GM12878 (cell line): Measurements from ENCODE around the gene LRRC23. TPM values are rescaled to one million over a fixed set of nuclear protein-coding genes. Genes with fewer than 3 reads are reported as not detected.

Experiments used
- ATAC-seq: fragments of 200-7000 bp; cut with Tn5 transposase; 3 replicates; pipeline ENCODE4 v1.9.1; 2020; ENCODE audit warnings: mild to moderate bottlenecking, moderate library complexity
- BruUV-seq: library from RNA; stranded (reverse); fragments of 400-500 nt; replicated peaks from 2 replicates; lab custom pipeline; 2021; lab: Mats Ljungman, UMichigan
- CTCF ChIA-PET: fragments of 300-600 bp; sonication (Branson Sonifier 250); formaldehyde crosslinking; extraction: SDS; loops from one replicate; lab custom pipeline; 2021; ENCODE audit warnings: inconsistent platforms; lab: Yijun Ruan, JAX
- POLR2A ChIA-PET: fragments of 350-600 bp; formaldehyde crosslinking; extraction: SDS; loops from one replicate; lab custom pipeline; 2021; ENCODE audit warnings: inconsistent platforms; lab: Charles Lee
- RAD21 ChIA-PET: fragments of 300-600 bp; sonication (Branson Sonifier 250); formaldehyde crosslinking; loops from one replicate; lab custom pipeline; 2023; ENCODE audit warnings: antibody characterized with exemption; ENCODE audit not compliant: unreplicated experiment; lab: Charles Lee
- SMC1A ChIA-PET: fragments of 300-600 bp; sonication (Branson Sonifier 250); formaldehyde crosslinking; loops from one replicate; lab custom pipeline; 2023; ENCODE audit not compliant: unreplicated experiment, uncharacterized antibody; lab: Charles Lee
- DNase-seq: peaks from one replicate; pipeline ENCODE4 v3.0.0-alpha.2; 2011; ENCODE audit warnings: low read depth, low spot score
- FAIRE-seq: peaks from 3 replicates; lab custom pipeline; 2011; peaks lifted over from hg19 to GRCh38; lab: Jason Lieb, UNC
- H2AFZ ChIP-seq: 2 replicates; pipeline ENCODE4 v1.6.0; 2011; ENCODE audit warnings: low read depth, low read length, control low read depth; ENCODE audit not compliant: control insufficient read depth
- H3K27ac ChIP-seq: 2 replicates; pipeline ENCODE4 v1.5.1; 2011; ENCODE audit warnings: control low read depth; ENCODE audit not compliant: control insufficient read depth, insufficient read depth
- H3K27me3 ChIP-seq, 2 experiments: replicated peaks in 1 of 2; 2 replicates each; pipeline versions ENCODE4 v1.6.0 to v1.6.1; 2011; ENCODE audit warnings: low read length in 1 of 2; ENCODE audit not compliant: control insufficient read depth in 2 of 2, insufficient read depth in 2 of 2
- H3K36me3 ChIP-seq, 2 experiments: 2 replicates each; pipeline ENCODE4 v1.5.1; 2011; ENCODE audit warnings: low read length in 1 of 2; ENCODE audit not compliant: control insufficient read depth in 2 of 2, insufficient read depth in 2 of 2
- H3K4me1 ChIP-seq: 2 replicates; pipeline ENCODE4 v1.6.1; 2011; ENCODE audit warnings: mild to moderate bottlenecking, low read length, moderate library complexity, mixed read lengths; ENCODE audit not compliant: control insufficient read depth, insufficient read depth
- H3K4me2 ChIP-seq: 2 replicates; pipeline ENCODE4 v1.6.0; 2011; ENCODE audit warnings: control low read depth; ENCODE audit not compliant: control insufficient read depth, insufficient read depth
- H3K4me3 ChIP-seq: fragments of 200-600 bp; sonication (generic); 2 replicates; pipeline ENCODE4 v1.5.1; 2016
- H3K79me2 ChIP-seq: 2 replicates; pipeline ENCODE4 v1.6.0; 2011; ENCODE audit warnings: low read length; ENCODE audit not compliant: control insufficient read depth, insufficient read depth
- H3K9ac ChIP-seq: 2 replicates; pipeline ENCODE4 v1.8.0; 2011; ENCODE audit warnings: low read length, control low read depth, mixed read lengths; ENCODE audit not compliant: control insufficient read depth, insufficient read depth
- H3K9me3 ChIP-seq: replicated peaks from 3 replicates; pipeline ENCODE4 v1.5.1; 2011; ENCODE audit warnings: mild to moderate bottlenecking, low read length; ENCODE audit not compliant: control insufficient read depth, insufficient read depth
- H4K20me1 ChIP-seq: 2 replicates; pipeline ENCODE4 v1.6.0; 2011; ENCODE audit not compliant: control insufficient read depth, insufficient read depth
- ASH2L ChIP-seq: fragments of 300-600, 200-600 bp; sonication (generic); IDR thresholded peaks from 2 replicates; pipeline ENCODE4 v1.6.1; 2017; ENCODE audit warnings: low read depth, mild to moderate bottlenecking, borderline replicate concordance
- E4F1 ChIP-seq: fragments of 450-650 bp; IDR thresholded peaks from 2 replicates; pipeline ENCODE4 v1.6.1; 2018; ENCODE audit warnings: borderline replicate concordance, mild to moderate bottlenecking; ENCODE audit not compliant: partially characterized antibody
- ESRRA ChIP-seq: IDR thresholded peaks from 2 replicates; pipeline ENCODE4 v1.6.1; 2012; ENCODE audit warnings: mild to moderate bottlenecking, low read length, improper control_type of control experiment
- GATAD2B ChIP-seq: fragments of 450-650 bp; conservative IDR thresholded peaks from 2 replicates; pipeline ENCODE4 v1.6.1; 2017; ENCODE audit warnings: low read depth, mild to moderate bottlenecking, moderate library complexity
- IKZF1 ChIP-seq: fragments of 450-650 bp; conservative IDR thresholded peaks from 2 replicates; pipeline ENCODE4 v1.6.1; 2017; ENCODE audit warnings: antibody characterized with exemption, mild to moderate bottlenecking
- KLF5 ChIP-seq: fragments of 450-650 bp; IDR thresholded peaks from 2 replicates; pipeline ENCODE4 v1.6.1; 2014; ENCODE audit warnings: mild to moderate bottlenecking; ENCODE audit not compliant: partially characterized antibody
- MEF2B ChIP-seq: fragments of 450-650 bp; IDR thresholded peaks from 2 replicates; pipeline ENCODE4 v1.6.1; 2018; ENCODE audit warnings: mild to moderate bottlenecking, moderate library complexity; ENCODE audit not compliant: partially characterized antibody, poor library complexity, severe bottlenecking
- SIX5 ChIP-seq: IDR thresholded peaks from 2 replicates; pipeline ENCODE4 v1.6.1; 2011; ENCODE audit warnings: mild to moderate bottlenecking, low read depth, low read length, moderate library complexity; ENCODE audit not compliant: severe bottlenecking
- SMAD1 ChIP-seq: fragments of 450-650 bp; IDR thresholded peaks from 2 replicates; pipeline ENCODE4 v1.6.1; 2018; ENCODE audit warnings: mild to moderate bottlenecking, low read depth; ENCODE audit not compliant: partially characterized antibody
- SP1 ChIP-seq: IDR thresholded peaks from one replicate; pipeline ENCODE4 v1.6.1; 2011; ENCODE audit warnings: low read depth, low read length
- YY1 ChIP-seq: IDR thresholded peaks from 2 replicates; pipeline ENCODE4 v1.6.1; 2011; ENCODE audit warnings: low read depth, mild to moderate bottlenecking, low read length
- ZBTB40 ChIP-seq: fragments of 450-650 bp; IDR thresholded peaks from 2 replicates; pipeline ENCODE4 v1.6.1; 2016; ENCODE audit warnings: mild to moderate bottlenecking, moderate library complexity, borderline replicate concordance
- WGBS: methylation state at CpG from one replicate; pipeline ENCODE4 v1.1.6; 2016; ENCODE audit warnings: low lambda C conversion rate; ENCODE audit not compliant: insufficient replicate concordance, insufficient coverage; ENCODE audit errors: missing lambda C conversion rate; 5-methylcytosine and 5-hydroxymethylcytosine counted together
- in situ Hi-C: fragments of 300-500 bp; cut with MboI; formaldehyde crosslinking; loops from 9 replicates; pipeline ENCODE4 v1.14.3; 2018; ENCODE audit warnings: mixed read lengths
- intact Hi-C: fragments of 100-400 bp; cut with micrococcal nuclease; formaldehyde crosslinking; loops from one replicate; pipeline ENCODE4 v1.14.2; 2022; ENCODE audit not compliant: unreplicated experiment
- polyA plus RNA-seq, 11 experiments: library from polyadenylated mRNA; depleted of rRNA in 4 of 11; unstranded in 6 of 11; stranded (reverse) in 5 of 11; fragments of >200 nt; fragmentation: Nextera tagmentation in 4 of 11; fragmentation: Illumina TruSeq in 1 of 11; extraction: Ambion mirVana in 4 of 11; extraction: Trizol in 1 of 11; gene quantifications; 1 replicate in 1 of 11; 2 replicates in 10 of 11; pipeline versions ENCODE4 v1.2.1 to v1.2.3, GENCODE V29; 2011 to 2016; ENCODE audit warnings: inconsistent platforms in 2 of 11, missing spikeins in 2 of 11, low read depth in 1 of 11
- total RNA-seq, 4 experiments: library from RNA; depleted of rRNA in 3 of 4; stranded (reverse); fragments of >200 nt in 3 of 4; fragmentation: Illumina TruSeq in 1 of 4; extraction: Trizol in 1 of 4; gene quantifications; 2 replicates each; pipeline versions ENCODE4 v1.2.1 to v1.2.3, GENCODE V29; 2013 to 2021

The LRRC23 gene
- total and polyA plus RNA-seq, 10 of the 15 experiments (the other 5 are each of a cell fraction or from before 2014, with no cell fraction given), result 1.4 to 6.9 (median 3.4) TPM

DNA sequence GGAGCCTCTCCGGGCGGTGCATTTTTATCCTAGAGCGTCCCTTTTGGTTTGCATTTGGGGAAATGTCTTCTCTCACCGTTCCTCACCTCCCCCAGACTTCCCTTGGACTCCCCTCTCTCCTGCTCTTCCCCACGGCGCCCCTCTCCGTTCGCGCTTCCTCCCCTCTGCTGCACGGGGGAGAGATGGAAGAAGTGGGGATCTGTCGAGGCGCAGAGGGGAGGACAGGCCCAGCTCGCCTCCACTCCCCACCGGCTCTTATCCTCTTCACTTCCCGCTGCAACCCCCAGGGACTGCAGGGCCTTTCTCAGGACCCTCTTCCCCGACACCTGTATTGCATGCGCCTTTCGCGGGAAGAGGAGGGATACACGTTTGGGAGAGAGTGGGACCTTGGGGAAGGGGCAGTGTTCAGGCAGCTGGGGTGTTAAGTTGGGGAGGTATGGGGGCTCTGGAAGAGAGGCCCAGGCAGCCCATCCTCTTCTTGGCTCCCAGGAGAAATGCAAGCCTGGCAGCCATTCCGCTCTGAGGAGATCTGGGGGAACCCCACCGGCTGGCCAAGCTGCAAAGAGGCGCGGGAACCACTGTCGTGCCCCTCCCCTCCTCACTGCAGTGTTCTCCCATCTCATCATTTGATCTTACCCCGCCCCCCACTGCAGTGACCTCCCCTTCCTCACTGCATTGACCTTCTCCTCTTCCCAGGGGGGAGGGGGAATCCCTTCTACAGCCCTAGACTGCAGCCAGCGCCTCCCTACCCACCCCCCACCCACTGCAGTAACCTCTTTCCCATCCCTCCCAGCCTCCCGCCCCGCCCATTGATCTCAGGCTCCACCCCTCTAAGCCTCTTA is 10.5 kb downstream of the LRRC23 start:
- TSS peak; percentile 61 for BruUV-seq
- 2% methylated on average over 27 of the region's 29 CpGs for WGBS
- Histone ChIP-seq H3K27ac (peak overlapping the region; percentile 59), H3K4me3 (peak overlapping the region; percentile 100), H4K20me1 (no peaks in the 10 kb centered on the region), H3K27me3 (no peaks in the 10 kb centered on the region), H3K4me2 (peak overlapping the region; percentile 97), H3K36me3 (peaks cover 2 to 6% of the 10 kb centered on the region in 2 experiments; a peak in 2 of 4 replicates), H2AFZ (peak overlapping the region; percentile 81), H3K79me2 (peaks cover 23% of the 10 kb centered on the region), H3K9ac (peak overlapping the region; percentile 83), H3K9me3 (no peaks in the 10 kb centered on the region), H3K4me1 (peaks cover 11% of the 10 kb centered on the region)
- intact Hi-C loops, result no loop called here
- POLR2A ChIA-PET, result interaction anchor here (0.6 to 3.0 kb wide), 13 partner anchors 8 to 169 kb away, joined by 3 to 14 read pairs (median 3); partner anchors contain the start of genes C12orf57, CDCA3, RNU7-1 and SPSB2
- ATAC-seq (peak; percentile 65), DNase-seq (no peak), FAIRE-seq (no peak)
- RAD21 ChIA-PET, result interaction anchor here (0.7 kb wide), 1 partner anchor 24 kb away, joined by 3 read pairs; no protein-coding TSS in a partner anchor
- CTCF ChIA-PET, result interaction anchor here (1.5 to 4.6 kb wide), 3 partner anchors 9 to 46 kb away, joined by 4 to 20 read pairs (median 18); partner anchors contain the start of gene SPSB2
- in situ Hi-C loops, result no loop called here
- SMC1A ChIA-PET, result interaction anchor here (1.3 to 3.1 kb wide), 2 partner anchors 23 to 30 kb away, joined by 5 to 16 read pairs; partner anchors contain the start of gene C12orf57
- TF ChIP-seq KLF5 (no peak), ASH2L (no peak), MEF2B (peak; percentile 28), ESRRA (no peak), SP1 (peak; percentile 19), GATAD2B (0 out of 2 replicates have a peak, but pooled peaks have one; percentile 11), IKZF1 (0 out of 2 replicates have a peak, but pooled peaks have one; percentile 7), E4F1 (no peak), YY1 (peak; percentile 78), SIX5 (no peak), ZBTB40 (peak; percentile 28; the same call in 1 of the 2 replicates), SMAD1 (no peak)
